Measurements from ENCODE around the gene OS9.
"Not testable (repeated sequence)": the region's sequence is repeated elsewhere in the genome, so short reads cannot be mapped to it uniquely, and the experiment has no call there.

OS9 gene

DNA sequence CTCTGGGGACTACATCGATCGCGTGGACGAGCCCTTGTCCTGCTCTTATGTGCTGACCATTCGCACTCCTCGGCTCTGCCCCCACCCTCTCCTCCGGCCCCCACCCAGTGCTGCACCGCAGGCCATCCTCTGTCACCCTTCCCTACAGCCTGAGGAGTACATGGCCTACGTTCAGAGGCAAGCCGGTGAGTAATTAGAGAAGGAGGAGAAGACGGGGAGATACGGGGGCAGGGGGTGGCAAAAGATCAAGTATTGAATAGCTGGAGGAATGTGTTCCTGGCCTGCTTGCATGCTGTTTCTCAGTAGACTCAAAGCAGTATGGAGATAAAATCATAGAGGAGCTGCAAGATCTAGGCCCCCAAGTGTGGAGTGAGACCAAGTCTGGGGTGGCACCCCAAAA is 21.9 kb downstream of the OS9 start:
- H3K4me3 ChIP-seq (ENCODE audit: low read length), result no peak overlapping the region
- TF ChIP-seq ZNF274 (IDR thresholded peaks at IDR 0.05; ENCODE audit: low read depth, low read length), result no peak

DNA sequence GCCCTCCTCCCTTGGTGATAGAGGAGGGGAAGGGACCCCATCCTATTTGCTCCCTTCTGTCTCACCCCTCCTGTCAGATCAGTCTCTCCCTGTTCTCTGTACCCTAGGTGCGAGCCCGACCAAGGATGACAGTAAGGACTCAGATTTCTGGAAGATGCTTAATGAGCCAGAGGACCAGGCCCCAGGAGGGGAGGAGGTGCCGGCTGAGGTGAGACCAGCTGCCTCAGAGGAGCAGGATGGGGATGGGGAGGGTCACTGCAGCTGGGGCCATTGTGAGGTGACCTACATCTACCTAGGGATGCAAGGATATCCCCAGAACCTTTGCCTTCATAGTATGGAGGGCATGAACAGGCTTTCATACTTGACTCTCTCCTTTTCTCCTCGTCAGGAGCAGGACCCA is 22.4 kb downstream of the OS9 start:
- TF ChIP-seq ZNF274 (IDR thresholded peaks at IDR 0.05; ENCODE audit: low read depth, low read length), result no peak
- H3K4me3 ChIP-seq (ENCODE audit: low read length), result no peak overlapping the region

DNA sequence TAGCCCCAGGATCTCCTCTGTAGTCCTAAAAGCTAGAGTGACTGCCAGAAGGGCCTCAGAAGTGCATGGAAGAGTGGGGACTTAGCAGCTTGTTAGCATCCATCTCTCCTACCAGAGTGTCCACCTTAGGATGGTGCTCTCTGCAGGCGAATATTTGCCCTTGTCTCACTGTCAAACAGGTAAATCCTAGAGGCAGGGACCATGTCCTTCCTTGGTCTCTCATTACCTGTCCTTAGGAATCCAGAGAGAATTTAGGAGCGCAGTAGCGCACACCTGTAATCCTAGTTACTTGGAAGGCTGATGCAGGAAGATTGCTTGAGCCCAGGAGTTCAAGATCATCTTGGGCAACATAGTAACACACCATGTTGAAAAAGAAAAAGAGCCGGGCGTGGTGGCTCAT is 23.2 kb downstream of the OS9 start:
- TF ChIP-seq ZNF274 (IDR thresholded peaks at IDR 0.05; ENCODE audit: low read depth, low read length), result no peak
- H3K4me3 ChIP-seq (ENCODE audit: low read length), result no peak overlapping the region

DNA sequence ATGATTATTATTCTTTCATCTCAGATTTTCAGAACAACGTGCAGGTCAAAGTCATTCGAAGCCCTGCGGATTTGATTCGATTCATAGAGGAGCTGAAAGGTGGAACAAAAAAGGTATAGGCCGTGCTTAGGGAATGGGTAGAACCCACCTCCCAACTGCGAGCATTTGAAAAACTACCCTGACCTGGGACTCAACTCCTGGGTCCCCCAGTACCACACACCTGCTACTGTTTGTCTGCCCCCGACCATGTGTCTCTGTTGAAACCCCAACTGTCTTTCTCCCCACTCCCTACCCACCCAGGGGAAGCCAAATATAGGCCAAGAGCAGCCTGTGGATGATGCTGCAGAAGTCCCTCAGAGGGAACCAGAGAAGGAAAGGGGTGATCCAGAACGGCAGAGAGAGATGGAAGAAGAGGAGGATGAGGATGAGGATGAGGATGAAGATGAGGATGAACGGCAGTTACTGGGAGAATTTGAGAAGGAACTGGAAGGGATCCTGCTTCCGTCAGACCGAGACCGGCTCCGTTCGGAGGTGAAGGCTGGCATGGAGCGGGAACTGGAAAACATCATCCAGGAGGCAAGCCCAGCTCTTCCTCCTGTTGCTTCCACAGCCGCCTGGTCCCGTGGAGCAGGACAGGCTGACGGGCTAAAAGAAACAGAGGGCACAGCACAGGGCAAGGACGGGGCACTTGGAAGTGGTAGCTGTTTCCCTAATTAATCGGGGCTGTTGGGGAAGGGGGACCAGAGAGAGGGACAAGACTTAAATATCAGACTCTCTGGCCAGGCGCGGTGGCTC is 24.1 kb downstream of the OS9 start:
- no peak for TF ChIP-seq ZNF274 (IDR thresholded peaks at IDR 0.05; ENCODE audit: low read depth, low read length)
- H3K4me3 ChIP-seq (ENCODE audit: low read length), result no peak overlapping the region

DNA sequence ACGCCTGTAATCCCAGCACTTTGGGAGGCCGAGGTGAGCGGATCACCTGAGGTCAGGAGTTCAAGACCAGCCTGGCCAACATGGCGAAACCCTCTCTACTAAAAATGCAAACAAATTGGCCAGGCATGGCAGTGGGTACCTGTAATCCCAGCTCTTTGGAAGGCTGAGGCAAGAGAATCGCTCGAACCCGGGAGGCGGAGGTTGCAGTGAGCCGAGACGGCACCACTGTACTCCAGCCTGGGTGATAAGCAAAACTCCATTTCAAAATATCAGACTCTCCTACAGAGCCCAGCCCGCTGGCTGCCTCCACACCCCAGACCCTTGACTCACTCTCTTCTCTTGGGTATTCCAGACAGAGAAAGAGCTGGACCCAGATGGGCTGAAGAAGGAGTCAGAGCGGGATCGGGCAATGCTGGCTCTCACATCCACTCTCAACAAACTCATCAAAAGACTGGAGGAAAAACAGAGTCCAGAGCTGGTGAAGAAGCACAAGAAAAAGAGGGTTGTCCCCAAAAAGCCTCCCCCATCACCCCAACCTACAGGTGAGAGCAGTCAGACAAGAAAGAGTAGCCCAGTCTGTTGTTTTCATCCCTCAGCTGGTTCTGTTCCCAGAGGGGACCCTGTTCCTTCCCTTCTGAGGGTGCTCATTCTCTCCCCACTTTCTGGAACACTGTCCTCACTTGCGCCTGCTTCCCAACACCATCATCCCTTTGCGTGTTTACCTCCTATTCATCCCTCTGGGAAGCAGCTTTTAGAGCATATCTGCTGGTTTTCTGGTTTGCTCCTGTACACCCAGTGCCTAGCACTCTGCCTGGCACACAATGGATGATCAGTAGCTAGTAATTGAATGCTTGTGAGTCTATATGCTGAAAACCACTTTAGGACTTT is 25.0 kb downstream of the OS9 start:
- no peak for TF ChIP-seq ZNF274 (IDR thresholded peaks at IDR 0.05; ENCODE audit: low read depth, low read length)
- H3K4me3 ChIP-seq (ENCODE audit: low read length), result no peak overlapping the region

DNA sequence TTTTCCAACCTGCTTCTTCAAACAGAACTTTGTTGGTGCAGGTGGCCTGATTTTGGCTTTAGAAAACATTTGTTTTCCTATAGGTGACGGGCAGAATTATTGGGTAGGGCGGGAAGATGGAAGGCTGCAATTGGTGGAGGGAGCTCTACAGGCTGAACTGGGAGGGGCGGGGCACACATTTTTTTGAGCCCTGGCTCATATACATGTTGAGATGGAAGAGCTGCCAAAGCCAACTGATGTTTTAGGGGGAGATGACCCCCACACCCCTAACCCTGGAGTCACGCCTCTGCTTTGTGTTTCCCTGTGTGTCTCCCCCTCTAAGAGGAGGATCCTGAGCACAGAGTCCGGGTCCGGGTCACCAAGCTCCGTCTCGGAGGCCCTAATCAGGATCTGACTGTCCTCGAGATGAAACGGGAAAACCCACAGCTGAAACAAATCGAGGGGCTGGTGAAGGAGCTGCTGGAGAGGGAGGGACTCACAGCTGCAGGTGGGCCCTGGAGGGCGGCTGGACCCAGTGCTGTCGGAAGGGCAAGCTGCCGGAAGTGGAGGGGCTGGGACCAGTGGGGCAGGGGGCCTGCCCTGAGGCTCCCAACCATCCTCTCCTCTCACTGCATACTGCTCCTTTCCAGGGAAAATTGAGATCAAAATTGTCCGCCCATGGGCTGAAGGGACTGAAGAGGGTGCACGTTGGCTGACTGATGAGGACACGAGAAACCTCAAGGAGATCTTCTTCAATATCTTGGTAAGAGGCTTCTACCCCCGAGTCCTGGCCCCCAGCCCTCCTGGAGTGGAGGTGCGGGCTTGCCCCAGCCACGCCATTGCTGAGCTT is 26.1 kb downstream of the OS9 start:
- no peak for TF ChIP-seq ZNF274 (IDR thresholded peaks at IDR 0.05; ENCODE audit: low read depth, low read length)
- no peak overlapping the region for H3K4me3 ChIP-seq (ENCODE audit: low read length)

DNA sequence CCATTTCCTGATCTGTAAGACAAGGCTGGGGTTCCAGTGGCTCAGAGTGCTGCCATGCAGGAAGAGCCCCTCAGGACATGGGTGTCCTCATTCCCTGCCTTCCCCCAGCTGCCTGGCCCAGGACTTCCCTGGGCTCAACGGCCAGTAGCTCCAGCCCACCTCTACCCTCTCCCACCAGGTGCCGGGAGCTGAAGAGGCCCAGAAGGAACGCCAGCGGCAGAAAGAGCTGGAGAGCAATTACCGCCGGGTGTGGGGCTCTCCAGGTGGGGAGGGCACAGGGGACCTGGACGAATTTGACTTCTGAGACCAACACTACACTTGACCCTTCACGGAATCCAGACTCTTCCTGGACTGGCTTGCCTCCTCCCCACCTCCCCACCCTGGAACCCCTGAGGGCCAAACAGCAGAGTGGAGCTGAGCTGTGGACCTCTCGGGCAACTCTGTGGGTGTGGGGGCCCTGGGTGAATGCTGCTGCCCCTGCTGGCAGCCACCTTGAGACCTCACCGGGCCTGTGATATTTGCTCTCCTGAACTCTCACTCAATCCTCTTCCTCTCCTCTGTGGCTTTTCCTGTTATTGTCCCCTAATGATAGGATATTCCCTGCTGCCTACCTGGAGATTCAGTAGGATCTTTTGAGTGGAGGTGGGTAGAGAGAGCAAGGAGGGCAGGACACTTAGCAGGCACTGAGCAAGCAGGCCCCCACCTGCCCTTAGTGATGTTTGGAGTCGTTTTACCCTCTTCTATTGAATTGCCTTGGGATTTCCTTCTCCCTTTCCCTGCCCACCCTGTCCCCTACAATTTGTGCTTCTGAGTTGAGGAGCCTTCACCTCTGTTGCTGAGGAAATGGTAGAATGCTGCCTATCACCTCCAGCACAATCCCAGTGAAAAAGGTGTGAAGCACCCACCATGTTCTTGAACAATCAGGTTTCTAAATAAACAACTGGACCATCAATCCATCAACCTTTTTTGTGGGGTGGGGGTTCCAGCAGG is 27.0 kb downstream of the OS9 start:
- H3K4me3 ChIP-seq (ENCODE audit: low read length), result no peak overlapping the region
- TF ChIP-seq ZNF274 (IDR thresholded peaks at IDR 0.05; ENCODE audit: low read depth, low read length), result no peak

DNA sequence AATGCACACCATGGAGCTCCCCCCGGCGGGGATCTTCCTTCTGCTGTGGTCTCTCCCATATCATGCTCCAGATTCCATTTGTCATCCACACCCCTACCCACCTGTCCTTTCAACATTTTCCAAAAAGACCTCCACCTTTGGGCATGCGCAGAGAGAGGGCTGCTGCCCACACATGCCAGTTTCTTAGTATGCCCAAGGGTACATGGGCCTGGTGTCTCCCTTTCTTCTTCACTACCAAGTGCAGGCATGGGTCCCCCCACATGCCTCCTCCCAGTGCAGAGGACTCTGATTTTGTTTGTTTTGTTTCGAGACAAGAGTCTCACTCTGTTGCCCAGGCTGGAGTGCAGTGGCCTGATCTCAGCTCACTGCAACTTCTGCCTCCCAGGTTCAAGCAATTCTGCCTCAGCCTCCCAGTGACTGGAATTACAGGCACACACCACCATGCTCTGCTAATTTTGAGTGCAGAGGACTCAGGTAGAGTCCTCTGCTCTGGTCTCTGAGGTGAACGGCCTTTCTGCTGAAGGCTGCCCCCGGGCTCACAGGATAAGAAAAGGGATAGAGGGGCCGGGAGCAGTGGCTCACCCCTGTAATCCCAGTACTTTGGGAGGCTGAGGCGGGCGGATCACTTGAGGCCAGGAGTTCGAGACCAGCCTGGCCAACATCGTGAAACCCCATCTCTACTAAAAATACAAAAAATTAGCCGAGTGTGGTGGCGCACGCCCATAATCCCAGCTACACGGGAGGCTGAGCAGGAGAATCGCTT is 28.1 kb downstream of the OS9 start:
- H3K4me3 ChIP-seq (ENCODE audit: low read length), result not testable (repeated sequence)

DNA sequence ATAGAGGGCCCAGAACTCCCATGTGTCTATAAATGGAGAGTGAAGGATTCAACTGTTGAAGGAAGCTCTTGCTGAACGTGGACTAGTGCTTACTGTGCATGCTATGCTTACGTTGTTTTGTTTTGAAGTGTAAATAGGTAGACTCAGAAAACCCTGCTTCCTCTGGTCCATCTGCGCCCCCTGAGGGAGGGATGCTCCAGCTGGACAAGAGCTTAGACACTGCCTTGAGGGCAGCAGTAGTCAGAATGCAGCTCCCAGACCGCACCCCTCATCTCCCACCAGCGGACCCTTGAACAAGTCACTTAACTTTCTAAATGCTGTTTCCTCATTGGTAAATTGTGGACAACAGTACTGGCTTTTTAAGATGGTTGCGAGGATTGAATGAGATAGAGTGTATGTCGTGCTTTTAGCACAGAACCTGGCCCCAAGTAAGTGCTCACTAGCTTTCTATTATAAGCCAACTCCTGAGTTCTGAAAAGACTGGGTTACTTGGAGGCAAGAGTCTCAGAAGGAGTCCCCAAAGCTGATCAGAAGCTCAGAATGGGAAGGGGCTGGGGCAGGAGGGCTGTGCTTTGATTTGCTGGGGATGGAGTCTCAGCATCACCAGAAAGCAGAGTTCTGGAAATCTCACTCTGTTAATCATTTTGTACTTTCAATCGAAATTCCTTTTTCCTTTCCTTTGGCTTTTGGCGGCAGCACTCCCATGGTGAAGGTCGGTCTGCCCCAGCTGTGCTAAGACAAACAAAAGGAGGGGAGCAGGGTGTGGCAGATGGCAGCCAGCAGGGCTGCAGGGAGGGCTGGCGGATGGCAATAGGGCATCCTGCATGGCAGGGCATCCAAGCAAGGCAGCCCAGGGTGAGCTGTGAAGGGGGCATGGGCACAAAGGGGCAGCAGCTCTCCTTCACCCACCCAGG is 29.0 kb downstream of the OS9 start:
- no peak for TF ChIP-seq ZNF274 (IDR thresholded peaks at IDR 0.05; ENCODE audit: low read depth, low read length)
- H3K4me3 ChIP-seq (ENCODE audit: low read length), result no peak overlapping the region

DNA sequence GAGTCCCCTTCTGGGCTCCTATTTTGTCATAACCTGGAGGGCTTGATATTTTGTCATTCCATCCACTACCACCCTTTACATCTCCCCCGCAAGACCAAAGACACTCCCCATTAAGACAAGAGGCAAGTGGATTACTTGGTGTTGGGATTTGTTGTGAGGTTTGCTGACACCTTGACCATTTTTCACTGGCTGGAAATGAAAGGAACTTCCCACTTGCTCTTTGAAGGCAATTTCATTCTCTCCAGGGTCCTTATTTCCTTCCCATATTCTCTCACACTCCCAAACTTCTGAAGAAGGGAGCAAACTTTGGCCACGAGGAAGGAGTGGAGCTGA is 29.7 kb downstream of the OS9 start:
- no peak for TF ChIP-seq ZNF274 (IDR thresholded peaks at IDR 0.05; ENCODE audit: low read depth, low read length)

DNA sequence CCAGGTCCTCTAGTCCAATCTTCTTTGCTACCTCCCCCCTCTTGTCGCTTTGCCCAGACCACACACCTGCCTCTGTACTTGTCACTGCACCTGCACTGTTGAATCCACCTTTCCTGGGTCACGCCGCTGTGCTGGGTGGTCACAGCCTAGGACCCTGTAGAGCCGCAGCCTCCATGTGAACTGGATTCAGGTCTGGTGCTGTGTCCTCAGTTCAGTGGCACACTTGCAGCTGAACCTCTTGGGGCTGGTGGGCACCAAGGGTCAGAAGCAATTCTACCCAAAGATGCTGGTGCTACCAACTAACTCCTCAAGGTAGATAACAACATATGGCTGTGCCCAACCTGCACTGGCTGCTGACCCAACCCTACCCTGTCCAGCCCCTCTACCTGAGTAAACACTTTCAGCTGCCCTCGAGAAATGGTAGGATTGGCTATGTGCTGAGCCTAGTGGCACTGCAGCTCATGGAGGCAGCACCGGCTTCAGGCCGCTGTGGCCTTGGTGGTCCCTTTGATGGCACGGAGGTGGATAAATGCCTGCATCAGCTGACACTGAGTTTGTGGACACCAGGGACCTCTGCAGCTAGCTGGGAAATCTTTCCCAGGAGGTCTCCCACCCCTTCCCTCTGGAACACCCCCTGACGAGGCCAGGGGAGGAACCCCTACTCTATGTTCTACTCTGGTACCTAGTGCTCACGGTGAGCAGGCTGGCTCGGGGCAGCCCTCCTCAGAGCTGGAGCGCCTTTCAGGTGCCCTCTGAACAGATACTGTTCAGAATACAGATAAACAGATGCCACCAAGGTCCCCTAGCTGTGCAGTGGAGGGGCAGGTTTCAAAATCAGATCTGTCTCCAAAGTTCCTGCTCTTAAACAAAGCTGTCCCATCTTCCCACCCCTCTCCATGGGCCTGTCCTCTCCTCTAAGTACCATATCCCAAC is 30.3 kb downstream of the OS9 start:
- TF ChIP-seq ZNF274 (IDR thresholded peaks at IDR 0.05; ENCODE audit: low read depth, low read length), result no peak

More for the DNA sequence above, 29.7 kb downstream of the OS9 start:
- no peak overlapping the region for H3K4me3 ChIP-seq (ENCODE audit: low read length)

More for the DNA sequence above, 30.3 kb downstream of the OS9 start:
- no peak overlapping the region for H3K4me3 ChIP-seq (ENCODE audit: low read length)

All from GM08714 (cell line).